Naive thymus-derived CD8-positive, alpha-beta T cell (primary cell): ENCODE measurements around the gene REC8. TPM values are rescaled to one million over a fixed set of nuclear protein-coding genes. Genes with fewer than 3 reads are reported as not detected.

Experiments used
- ATAC-seq, 2 donors: fragments of 150-1000 bp; cut with Tn5 transposase in 1 of 2; sonication (Bioruptor Pico), chemical (Tn5 transposase) in 1 of 2; 1 replicate in 1 of 2; 2 replicates in 1 of 2; pipeline ENCODE4 v1.10.0; 2021; ENCODE audit warnings: mild to moderate bottlenecking in 2 of 2, moderate library complexity in 2 of 2
- POLR2A ChIA-PET: fragments of 350-600 bp; sonication (Branson Sonifier 250); formaldehyde crosslinking; loops from one replicate; lab custom pipeline; 2021; ENCODE audit warnings: antibody characterized with exemption; lab: Charles Lee
- DNase-seq, 10 donors: peaks; one replicate each; pipeline versions ENCODE4 v3.0.0 to v3.0.0-alpha.2; 2020 to 2022
- H3K27ac Mint-ChIP-seq, 10 donors: one replicate each; pipeline ENCODE4 v1.8.0; 2020 to 2022; ENCODE audit warnings: mild to moderate bottlenecking in 10 of 10, mixed read lengths in 10 of 10, moderate library complexity in 4 of 10, inconsistent platforms in 1 of 10
- H3K27me3 Mint-ChIP-seq, 5 donors: one replicate each; pipeline ENCODE4 v1.8.0; 2021 to 2022; ENCODE audit warnings: mixed read lengths in 5 of 5
- H3K36me3 Mint-ChIP-seq, 3 donors: one replicate each; pipeline ENCODE4 v1.8.0; 2020 to 2022; ENCODE audit warnings: mixed read lengths in 3 of 3, mild to moderate bottlenecking in 2 of 3, inconsistent platforms in 1 of 3
- H3K4me1 Mint-ChIP-seq, 4 donors: one replicate each; pipeline ENCODE4 v1.8.0; 2021 to 2022; ENCODE audit warnings: mixed read lengths in 4 of 4
- H3K4me3 Mint-ChIP-seq, 10 donors: one replicate each; pipeline ENCODE4 v1.8.0; 2020 to 2022; ENCODE audit warnings: mild to moderate bottlenecking in 10 of 10, mixed read lengths in 10 of 10, moderate library complexity in 6 of 10, inconsistent platforms in 1 of 10
- H3K9me3 Mint-ChIP-seq, 9 donors: one replicate each; pipeline ENCODE4 v1.8.0; 2020 to 2022; ENCODE audit warnings: mixed read lengths in 9 of 9, mild to moderate bottlenecking in 3 of 9, inconsistent platforms in 1 of 9, moderate library complexity in 1 of 9
- polyA plus RNA-seq, 3 donors: library from polyadenylated mRNA; unstranded; fragments of 300-500 nt; fragmentation: Illumina TruSeq; gene quantifications; one replicate each; pipeline ENCODE4 v1.2.3, GENCODE V29; 2021
- total RNA-seq, 8 experiments: library from RNA in 2 of 8; stranded (reverse) in 2 of 8; gene quantifications; one replicate each; pipeline ENCODE4 v1.2.3 and lab custom pipeline; 2021 to 2026

The REC8 gene
- total and polyA plus RNA-seq, 5 experiments from 2014 or later, result 11.1 to 39.2 (median 11.6) TPM

DNA sequence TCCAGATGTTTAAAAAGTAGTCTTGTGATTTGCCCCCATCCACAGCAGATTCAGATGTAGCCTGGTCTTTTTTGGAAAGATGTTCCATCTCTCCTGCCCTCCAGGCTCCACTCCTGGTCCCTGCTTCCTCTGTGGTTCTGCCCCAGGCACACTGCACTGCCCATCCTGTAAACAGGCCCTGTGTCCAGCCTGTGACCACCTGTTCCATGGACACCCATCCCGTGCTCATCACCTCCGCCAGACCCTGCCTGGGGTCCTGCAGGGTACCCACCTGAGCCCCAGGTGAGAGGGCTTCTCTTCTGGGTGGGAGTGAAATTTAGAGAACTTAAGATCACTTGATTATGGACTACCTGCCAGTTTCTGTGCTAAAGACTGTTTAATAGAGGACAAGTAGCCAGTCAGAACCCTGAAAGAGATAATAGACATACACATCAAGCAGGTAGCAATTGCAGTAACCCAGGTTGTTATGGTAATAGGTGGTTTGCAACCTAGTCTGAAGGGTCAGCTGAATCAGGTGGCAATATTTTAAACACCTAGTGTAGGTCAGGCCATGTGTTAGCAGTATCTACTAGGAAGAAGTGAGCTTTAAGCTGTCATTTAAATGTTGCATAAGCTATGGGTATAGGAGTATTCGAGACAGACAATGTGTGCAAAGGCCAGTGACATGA is 22.4 kb upstream of the REC8 start:
- ATAC-seq, result no peak
- Mint-ChIP-seq H3K4me1 (peaks cover 17 to 54% (median 52%) of the 10 kb centered on the region in 4 donors), H3K4me3 (peak overlapping the region in 9 of 10 donors; percentile 39 to 100 (median 91)), H3K9me3 (no peaks in the 10 kb centered on the region), H3K27me3 (no peaks in the 10 kb centered on the region), H3K27ac (peak overlapping the region in 3 of 10 donors; percentile 15 to 57 (median 38)), H3K36me3 (peaks cover 0 to 46% (median 12%) of the 10 kb centered on the region in 3 donors)
- POLR2A ChIA-PET, result interaction anchor here (1.4 to 5.1 kb wide), 5 partner anchors 7 to 35 kb away, joined by 3 to 55 read pairs (median 8); partner anchors contain the start of genes DCAF11, IRF9, NRL and PSME1
- no peak for DNase-seq

- Mint-ChIP-seq H3K36me3 (peaks cover 0 to 49% (median 12%) of the 10 kb centered on the region in 3 donors), H3K27me3 (no peaks in the 10 kb centered on the region), H3K27ac (peak overlapping the region in 2 of 10 donors; percentile 41 to 47), H3K4me1 (peaks cover 17 to 49% (median 48%) of the 10 kb centered on the region in 4 donors), H3K9me3 (no peaks in the 10 kb centered on the region), H3K4me3 (peak overlapping the region in 1 of 10 donors; percentile 63)
- DNase-seq, result no peak
- ATAC-seq, result no peak
- POLR2A ChIA-PET, result interaction anchor here (0.6 to 1.5 kb wide), 4 partner anchors 11 to 36 kb away, joined by 3 to 6 read pairs (median 4); partner anchors contain the start of genes DCAF11, IRF9, NRL and PSME1
These were observed 21.8 kb upstream of the REC8 start for GRCh38 chr14:24150061-24150460.

GRCh38 chr14:24150567-24150966 is 21.3 kb upstream of the REC8 start:
- H3K4me3 Mint-ChIP-seq, result peak overlapping the region in 2 of 10 donors; percentile 28 to 63
- DNase-seq, result no peak

GRCh38 chr14:24150993-24151392 is 20.9 kb upstream of the REC8 start:
- no peaks in the 10 kb centered on the region for H3K27me3 Mint-ChIP-seq
- no peak for DNase-seq
- peak overlapping the region in 2 of 10 donors; percentile 14 to 41 for H3K27ac Mint-ChIP-seq
- H3K4me3 Mint-ChIP-seq, result no peak overlapping the region
- no peak for ATAC-seq
- peaks cover 9 to 44% (median 39%) of the 10 kb centered on the region in 4 donors for H3K4me1 Mint-ChIP-seq
- POLR2A ChIA-PET, result interaction anchor here (0.9 to 1.7 kb wide), 5 partner anchors 10 to 41 kb away, joined by 3 to 7 read pairs (median 3); partner anchors contain the start of genes DCAF11, IRF9, NRL and PSME1
- peaks cover 0 to 59% (median 19%) of the 10 kb centered on the region in 3 donors for H3K36me3 Mint-ChIP-seq
- H3K9me3 Mint-ChIP-seq, result no peaks in the 10 kb centered on the region

More at GRCh38 chr14:24150567-24150966, 21.3 kb upstream of the REC8 start:
- no peak for ATAC-seq
- H3K27ac Mint-ChIP-seq, result peak overlapping the region in 4 of 10 donors; percentile 25 to 48 (median 44)
- POLR2A ChIA-PET, result interaction anchor here (0.6 to 1.7 kb wide), 5 partner anchors 11 to 41 kb away, joined by 3 to 7 read pairs (median 5); partner anchors contain the start of genes DCAF11, IRF9, NRL and PSME1
- H3K27me3 Mint-ChIP-seq, result no peaks in the 10 kb centered on the region
- H3K4me1 Mint-ChIP-seq, result peaks cover 13 to 44% (median 43%) of the 10 kb centered on the region in 4 donors
- H3K9me3 Mint-ChIP-seq, result no peaks in the 10 kb centered on the region
- H3K36me3 Mint-ChIP-seq, result peaks cover 0 to 54% (median 15%) of the 10 kb centered on the region in 3 donors

GRCh38 chr14:24151404-24152080 is 20.3 kb upstream of the REC8 start:
- ATAC-seq, result no peak
- Mint-ChIP-seq H3K4me3 (no peak overlapping the region), H3K27me3 (no peaks in the 10 kb centered on the region), H3K9me3 (no peaks in the 10 kb centered on the region), H3K36me3 (peaks cover 0 to 62% (median 19%) of the 10 kb centered on the region in 3 donors), H3K4me1 (peaks cover 9 to 39% (median 34%) of the 10 kb centered on the region in 4 donors), H3K27ac (peak overlapping the region in 2 of 10 donors; percentile 8 to 74)
- POLR2A ChIA-PET, result interaction anchor here (1.2 to 1.7 kb wide), 2 partner anchors 16 to 38 kb away, joined by 3 to 7 read pairs; partner anchors contain the start of gene PSME1
- DNase-seq, result no peak

DNA sequence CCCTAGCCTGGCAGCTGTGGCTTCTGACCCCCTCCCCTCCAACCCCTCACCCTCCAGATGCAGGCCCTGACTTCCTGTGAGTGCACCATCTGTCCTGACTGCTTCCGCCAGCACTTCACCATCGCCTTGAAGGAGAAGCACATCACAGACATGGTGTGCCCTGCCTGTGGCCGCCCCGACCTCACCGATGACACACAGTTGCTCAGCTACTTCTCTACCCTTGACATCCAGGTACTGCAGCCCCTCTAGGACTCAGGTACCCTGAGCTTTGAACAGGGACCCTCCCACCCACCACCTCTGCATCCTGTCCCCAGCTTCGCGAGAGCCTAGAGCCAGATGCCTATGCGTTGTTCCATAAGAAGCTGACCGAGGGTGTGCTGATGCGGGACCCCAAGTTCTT is 16.8 kb upstream of the REC8 start:
- ATAC-seq (no peak), DNase-seq (peak in 1 of 10 donors; percentile 57)
- Mint-ChIP-seq H3K27me3 (no peaks in the 10 kb centered on the region), H3K27ac (peak overlapping the region in 7 of 10 donors; percentile 9 to 77 (median 25)), H3K9me3 (no peaks in the 10 kb centered on the region), H3K4me1 (peaks cover 6 to 24% (median 12%) of the 10 kb centered on the region in 4 donors), H3K36me3 (peaks cover 4 to 80% (median 27%) of the 10 kb centered on the region in 3 donors), H3K4me3 (no peak overlapping the region)
- POLR2A ChIA-PET, result interaction anchor here (0.5 to 3.0 kb wide), 6 partner anchors 8 to 58 kb away, joined by 3 to 14 read pairs (median 4); partner anchors contain the start of genes DCAF11, NRL, PSME2 and RNF31

DNA sequence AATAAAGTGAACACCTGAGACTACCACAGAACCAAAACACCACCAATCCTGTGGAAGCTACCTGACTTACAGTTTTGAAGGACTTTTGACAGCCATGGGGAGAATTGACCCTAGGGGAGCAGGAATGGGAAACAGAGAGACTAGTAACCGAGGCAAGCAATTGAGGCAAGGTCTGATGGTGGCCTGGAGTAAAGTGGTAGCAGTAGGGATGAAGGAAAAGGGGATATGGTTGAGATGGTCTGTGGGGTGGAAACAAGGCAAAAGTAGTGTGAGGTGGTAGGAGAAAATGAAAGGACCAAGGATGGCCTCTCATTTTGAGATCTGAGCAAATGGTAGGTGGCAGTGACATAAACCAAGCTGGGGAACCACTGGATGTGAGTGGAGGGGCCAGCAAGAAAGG is 15.0 kb upstream of the REC8 start:
- Mint-ChIP-seq H3K27me3 (peaks cover 0 to 2% (median 0%) of the 10 kb centered on the region in 5 donors), H3K36me3 (peaks cover 4 to 69% (median 20%) of the 10 kb centered on the region in 3 donors), H3K4me1 (peaks cover 8 to 35% (median 19%) of the 10 kb centered on the region in 4 donors), H3K9me3 (no peaks in the 10 kb centered on the region), H3K4me3 (no peak overlapping the region), H3K27ac (peak overlapping the region in 8 of 10 donors; percentile 0 to 95 (median 54))
- DNase-seq (no peak), ATAC-seq (no peak)
- POLR2A ChIA-PET, result interaction anchor here (0.9 to 3.0 kb wide), 3 partner anchors 9 to 42 kb away, joined by 3 to 14 read pairs (median 3); partner anchors contain the start of genes DCAF11, NRL, PSME2 and RNF31

DNA sequence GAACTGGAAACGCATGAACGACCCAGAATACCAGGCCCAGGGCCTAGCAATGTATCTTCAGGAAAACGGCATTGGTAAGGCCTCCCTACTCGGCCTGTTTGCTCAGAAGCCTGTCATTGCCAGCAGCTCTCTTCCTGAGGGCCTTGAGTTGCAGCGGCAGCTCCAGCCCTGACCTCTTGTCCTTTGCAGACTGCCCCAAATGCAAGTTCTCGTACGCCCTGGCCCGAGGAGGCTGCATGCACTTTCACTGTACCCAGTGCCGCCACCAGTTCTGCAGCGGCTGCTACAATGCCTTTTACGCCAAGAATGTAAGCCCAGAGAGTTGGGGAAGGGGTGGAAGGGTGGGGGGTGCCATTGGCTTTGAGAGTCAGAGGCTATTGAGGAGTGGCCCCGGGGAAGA is 14.5 kb upstream of the REC8 start:
- H3K4me1 Mint-ChIP-seq, result peaks cover 12 to 38% (median 23%) of the 10 kb centered on the region in 4 donors
- peaks cover 0 to 2% (median 0%) of the 10 kb centered on the region in 5 donors for H3K27me3 Mint-ChIP-seq
- DNase-seq, result no peak
- H3K9me3 Mint-ChIP-seq, result no peaks in the 10 kb centered on the region
- H3K4me3 Mint-ChIP-seq, result no peak overlapping the region
- peaks cover 4 to 70% (median 20%) of the 10 kb centered on the region in 3 donors for H3K36me3 Mint-ChIP-seq
- POLR2A ChIA-PET, result interaction anchor here (0.9 to 3.0 kb wide), 3 partner anchors 10 to 43 kb away, joined by 3 to 14 read pairs (median 3); partner anchors contain the start of genes DCAF11, NRL, PSME2 and RNF31
- no peak for ATAC-seq
- H3K27ac Mint-ChIP-seq, result peak overlapping the region in 7 of 10 donors; percentile 21 to 95 (median 64)

DNA sequence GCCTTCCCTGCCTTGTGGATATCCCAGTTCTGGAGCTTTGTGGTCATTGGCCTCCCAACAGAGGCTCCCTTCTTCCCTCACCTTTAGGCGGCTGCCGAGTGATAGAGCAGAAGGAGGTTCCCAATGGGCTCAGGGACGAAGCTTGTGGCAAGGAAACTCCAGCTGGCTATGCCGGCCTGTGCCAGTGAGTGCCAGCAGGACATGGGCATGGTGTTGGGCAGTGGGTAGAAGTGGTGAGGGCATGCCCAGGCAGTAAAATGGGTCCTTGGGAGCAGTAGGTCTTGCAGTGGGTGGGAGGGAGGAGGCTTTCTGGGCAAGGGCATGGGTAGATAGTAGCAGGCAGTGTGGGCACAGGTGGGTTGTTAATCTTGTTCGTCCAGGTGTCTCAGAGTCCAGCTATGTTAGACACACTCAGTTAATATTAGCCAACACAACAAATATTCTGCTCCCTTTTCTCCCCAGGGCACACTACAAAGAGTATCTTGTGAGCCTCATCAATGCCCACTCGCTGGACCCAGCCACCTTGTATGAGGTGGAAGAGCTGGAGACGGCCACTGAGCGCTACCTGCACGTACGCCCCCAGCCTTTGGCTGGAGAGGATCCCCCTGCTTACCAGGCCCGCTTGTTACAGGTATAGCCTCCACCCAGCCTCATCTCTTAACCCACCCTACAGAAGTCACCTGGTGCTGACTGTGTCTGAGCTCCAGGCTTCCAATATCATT is 11.9 kb upstream of the REC8 start:
- POLR2A ChIA-PET, result interaction anchor here (0.5 to 4.4 kb wide), 16 partner anchors 11 to 113 kb away, joined by 3 to 55 read pairs (median 11); partner anchors contain the start of genes CHMP4A, DCAF11, EMC9 and IPO4
- DNase-seq (peak in 1 of 10 donors; percentile 43), ATAC-seq (no peak)
- peaks cover 26 to 58% (median 48%) of the 10 kb centered on the region in 4 donors for H3K4me1 Mint-ChIP-seq
- peaks cover 0 to 2% (median 0%) of the 10 kb centered on the region in 5 donors for H3K27me3 Mint-ChIP-seq
- peak overlapping the region; percentile 88 to 100 (median 99) for H3K27ac Mint-ChIP-seq
- H3K36me3 Mint-ChIP-seq, result peaks cover 4 to 76% (median 33%) of the 10 kb centered on the region in 3 donors
- H3K4me3 Mint-ChIP-seq, result peak overlapping the region in 6 of 10 donors; percentile 8 to 46 (median 22)
- no peaks in the 10 kb centered on the region for H3K9me3 Mint-ChIP-seq

GRCh38 chr14:24160499-24160849 is 11.4 kb upstream of the REC8 start:
- POLR2A ChIA-PET, result interaction anchor here (0.5 to 4.4 kb wide), 21 partner anchors 10 to 176 kb away, joined by 3 to 55 read pairs (median 8); partner anchors contain the start of genes CHMP4A, DCAF11, EMC9 and IPO4
- Mint-ChIP-seq H3K36me3 (peaks cover 4 to 76% (median 33%) of the 10 kb centered on the region in 3 donors), H3K27ac (peak overlapping the region; percentile 92 to 100 (median 99)), H3K4me1 (peaks cover 27 to 63% (median 52%) of the 10 kb centered on the region in 4 donors), H3K9me3 (no peaks in the 10 kb centered on the region), H3K4me3 (peak overlapping the region in 9 of 10 donors; percentile 8 to 98 (median 46)), H3K27me3 (peaks cover 0 to 2% (median 0%) of the 10 kb centered on the region in 5 donors)
- ATAC-seq (no peak), DNase-seq (no peak)
